GM18870 (cell line): ENCODE data around the gene OR5K1.
A peak's percentile ranks its signal among the peaks of the same experiment; 100 is the strongest.

ENCODE experiments used
- ATAC-seq: cut with Tn5 transposase; IDR thresholded peaks from one replicate; pipeline ENCODE4 v1.9.1; 2021; ENCODE audit warnings: moderate library complexity; ENCODE audit not compliant: unreplicated experiment

The OR5K1 gene

GRCh38 chr3:98462901-98463300, at the start of gene OR5K1:
OR5K1 (plus strand) TSS chr3:98463201; CDS start chr3:98469577, 6,376 bp downstream.
- ATAC-seq, result no peak

GRCh38 chr3:98432575-98432974, 30.4 kb upstream of the OR5K1 start:
- no peak for ATAC-seq

- no peak for ATAC-seq
Measured at GRCh38 chr3:98433764-98434163, 29.2 kb upstream of the OR5K1 start.

GRCh38 chr3:98434412-98434811, 28.6 kb upstream of the OR5K1 start:
- ATAC-seq, result no peak

- no peak for ATAC-seq
Measured at GRCh38 chr3:98440283-98440682, 22.7 kb upstream of the OR5K1 start.

GRCh38 chr3:98445949-98446406, 17.0 kb upstream of the OR5K1 start:
- ATAC-seq, result peak; percentile 94

GRCh38 chr3:98449606-98450193, 13.3 kb upstream of the OR5K1 start:
- ATAC-seq, result no peak

- ATAC-seq, result no peak
Measured at GRCh38 chr3:98450372-98450771, 12.6 kb upstream of the OR5K1 start.

GRCh38 chr3:98453827-98454226, 9.2 kb upstream of the OR5K1 start:
- ATAC-seq, result no peak

- no peak for ATAC-seq
Measured at GRCh38 chr3:98454929-98455328, 8.1 kb upstream of the OR5K1 start.

GRCh38 chr3:98457543-98457942, 5.5 kb upstream of the OR5K1 start:
- no peak for ATAC-seq

GRCh38 chr3:98460220-98460619, 2.8 kb upstream of the OR5K1 start:
- ATAC-seq, result no peak

GRCh38 chr3:98482717-98483482, 19.9 kb downstream of the OR5K1 start:
- no peak for ATAC-seq

- no peak for ATAC-seq
Measured at GRCh38 chr3:98483626-98484025, 20.6 kb downstream of the OR5K1 start.

- ATAC-seq, result no peak
Measured at GRCh38 chr3:98497381-98497780, 34.4 kb downstream of the OR5K1 start, which contains the start of gene OR5K2. OR5K2 (plus strand) TSS chr3:98497681; CDS start chr3:98497681, 0 bp downstream.

- no peak for ATAC-seq
Measured at GRCh38 chr3:98500019-98500418, 37.0 kb downstream of the OR5K1 start.

- ATAC-seq, result no peak
Measured at GRCh38 chr3:98501270-98501669, 38.3 kb downstream of the OR5K1 start.

- no peak for ATAC-seq
Measured at GRCh38 chr3:98501863-98502576, 39.0 kb downstream of the OR5K1 start.

GRCh38 chr3:98504539-98504938, 41.5 kb downstream of the OR5K1 start:
- ATAC-seq, result no peak

GRCh38 chr3:98508582-98508981, 45.6 kb downstream of the OR5K1 start:
- no peak for ATAC-seq

- ATAC-seq, result no peak
Measured at GRCh38 chr3:98512576-98512975, 49.6 kb downstream of the OR5K1 start.

- no peak for ATAC-seq
Measured at GRCh38 chr3:98513091-98513511, 50.1 kb downstream of the OR5K1 start.
